GM19328 (cell line): ENCODE results near the gene ZKSCAN5.
"Not testable (repeated sequence)": the region's sequence is repeated elsewhere in the genome, so short reads cannot be mapped to it uniquely, and the experiment has no call there.

ENCODE experiments used
- ATAC-seq: cut with Tn5 transposase; IDR thresholded peaks from one replicate; pipeline ENCODE4 v1.9.1; 2021; ENCODE audit warnings: mild to moderate bottlenecking, moderate library complexity; ENCODE audit not compliant: unreplicated experiment

The ZKSCAN5 gene

GRCh38 chr7:99497766-99498545 is 6.5 kb upstream of the ZKSCAN5 start:
- ATAC-seq: no peak

GRCh38 chr7:99498546-99498944 is 5.9 kb upstream of the ZKSCAN5 start:
- no peak for ATAC-seq

- ATAC-seq: no peak
Observed at GRCh38 chr7:99499371-99499720, 5.1 kb upstream of the ZKSCAN5 start.

- no peak for ATAC-seq
Observed at GRCh38 chr7:99499721-99500636, 4.5 kb upstream of the ZKSCAN5 start, which contains the start of gene ZNF394. Gene ZNF394, minus strand, starts transcription at chr7:99500281. Its CDS starts 188 bp downstream, at chr7:99500093.

GRCh38 chr7:99500637-99501009 is 3.8 kb upstream of the ZKSCAN5 start:
- ATAC-seq: no peak

GRCh38 chr7:99501236-99501635 is 3.2 kb upstream of the ZKSCAN5 start:
- not testable (repeated sequence) for ATAC-seq

GRCh38 chr7:99504281-99504602 is 220 bp upstream of the ZKSCAN5 start:
- no peak for ATAC-seq

GRCh38 chr7:99505324-99505662 is 831 bp downstream of the ZKSCAN5 start:
- ATAC-seq: no peak

GRCh38 chr7:99514050-99514449 is 9.6 kb downstream of the ZKSCAN5 start:
- no peak for ATAC-seq

GRCh38 chr7:99521399-99521798 is 16.9 kb downstream of the ZKSCAN5 start:
- no peak for ATAC-seq

GRCh38 chr7:99525713-99526440 is 21.4 kb downstream of the ZKSCAN5 start:
- no peak for ATAC-seq

- no peak for ATAC-seq
Observed at GRCh38 chr7:99531354-99531765, 26.9 kb downstream of the ZKSCAN5 start.

- no peak for ATAC-seq
Observed at GRCh38 chr7:99535667-99536066, 31.2 kb downstream of the ZKSCAN5 start.

- no peak for ATAC-seq
Observed at GRCh38 chr7:99539213-99539811, 34.9 kb downstream of the ZKSCAN5 start.

GRCh38 chr7:99540542-99540941 is 36.1 kb downstream of the ZKSCAN5 start:
- ATAC-seq: no peak

- ATAC-seq: no peak
Observed at GRCh38 chr7:99541212-99541611, 36.8 kb downstream of the ZKSCAN5 start.

GRCh38 chr7:99543081-99543671 is 38.7 kb downstream of the ZKSCAN5 start:
- ATAC-seq: no peak

GRCh38 chr7:99543916-99544315 is 39.5 kb downstream of the ZKSCAN5 start:
- ATAC-seq: no peak

GRCh38 chr7:99545308-99545707 is 40.8 kb downstream of the ZKSCAN5 start:
- ATAC-seq: not testable (repeated sequence)

- ATAC-seq: not testable (repeated sequence)
Observed at GRCh38 chr7:99549545-99549944, 45.1 kb downstream of the ZKSCAN5 start.

- ATAC-seq: no peak
Observed at GRCh38 chr7:99551334-99551733, 46.9 kb downstream of the ZKSCAN5 start.
